Common myeloid progenitor, CD34-positive (primary cell): ENCODE measurements around the gene HSCB.
"Not testable (repeated sequence)": the region's sequence is repeated elsewhere in the genome, so short reads cannot be mapped to it uniquely, and the experiment has no call there.

Experiments used
- CTCF ChIA-PET: fragments of 350-600 bp; sonication (Branson Sonifier 250); formaldehyde crosslinking; loops from one replicate; lab custom pipeline; 2021; ENCODE audit warnings: antibody characterized with exemption; lab: Charles Lee
- POLR2A ChIA-PET: fragments of 350-600 bp; sonication (Branson Sonifier 250); formaldehyde crosslinking; loops from one replicate; lab custom pipeline; 2021; ENCODE audit warnings: antibody characterized with exemption; lab: Charles Lee
- DNase-seq, 3 donors: peaks; one replicate each; pipeline versions ENCODE4 v3.0.0 to v3.0.0-alpha.2; 2013
- H3K27ac ChIP-seq, 2 experiments: 1 replicate in 1 of 2; 2 replicates in 1 of 2; pipeline ENCODE4 v1.7.0; 2013; ENCODE audit warnings: inconsistent platforms in 2 of 2, low read length in 2 of 2, mild to moderate bottlenecking in 2 of 2, low read depth in 1 of 2, moderate library complexity in 1 of 2; ENCODE audit not compliant: severe bottlenecking in 2 of 2, insufficient read depth in 1 of 2, poor library complexity in 1 of 2
- H3K27me3 ChIP-seq, 5 experiments: replicated peaks in 2 of 5; 1 replicate in 3 of 5; 2 replicates in 2 of 5; pipeline versions ENCODE4 v1.6.1 to v1.7.0; 2013; ENCODE audit warnings: low read length in 4 of 5, mild to moderate bottlenecking in 2 of 5, moderate library complexity in 2 of 5, inconsistent platforms in 1 of 5; ENCODE audit not compliant: insufficient read depth in 5 of 5, control insufficient read depth in 4 of 5
- H3K36me3 ChIP-seq, 4 experiments: 1 replicate in 2 of 4; 2 replicates in 2 of 4; pipeline versions ENCODE4 v1.6.1 to v1.7.0; 2013; ENCODE audit warnings: low read length in 3 of 4, control low read depth in 1 of 4, mild to moderate bottlenecking in 1 of 4; ENCODE audit not compliant: control insufficient read depth in 4 of 4, insufficient read depth in 4 of 4
- H3K4me1 ChIP-seq, 4 experiments: 1 replicate in 3 of 4; 2 replicates in 1 of 4; pipeline versions ENCODE4 v1.6.1 to v1.7.1; 2013; ENCODE audit warnings: low read length in 3 of 4, mild to moderate bottlenecking in 3 of 4, control low read depth in 1 of 4, inconsistent platforms in 1 of 4, moderate library complexity in 1 of 4; ENCODE audit not compliant: control insufficient read depth in 4 of 4, insufficient read depth in 4 of 4; ENCODE audit errors: control extremely low read depth in 1 of 4
- H3K4me3 ChIP-seq, 7 experiments: 1 replicate in 4 of 7; 2 replicates in 3 of 7; pipeline versions ENCODE4 v1.5.1 to v1.7.0; 2013; ENCODE audit warnings: mild to moderate bottlenecking in 7 of 7, low read length in 6 of 7, moderate library complexity in 6 of 7, inconsistent platforms in 2 of 7, low read depth in 2 of 7, control low read depth in 1 of 7; ENCODE audit not compliant: insufficient read depth in 4 of 7, control insufficient read depth in 1 of 7; ENCODE audit errors: extremely low read depth in 1 of 7
- H3K9me3 ChIP-seq, 5 experiments: 1 replicate in 4 of 5; 2 replicates in 1 of 5; pipeline versions ENCODE4 v1.6.1 to v1.7.1; 2013; ENCODE audit warnings: low read length in 4 of 5, mild to moderate bottlenecking in 2 of 5, inconsistent platforms in 1 of 5, low read depth in 1 of 5, moderate library complexity in 1 of 5; ENCODE audit not compliant: control insufficient read depth in 4 of 5, insufficient read depth in 2 of 5; ENCODE audit errors: control extremely low read depth in 1 of 5
- WGBS: methylation state at CpG from one replicate; pipeline ENCODE4 v1.1.5; 2013; ENCODE audit not compliant: insufficient coverage; 5-methylcytosine and 5-hydroxymethylcytosine counted together

HSCB gene

DNA sequence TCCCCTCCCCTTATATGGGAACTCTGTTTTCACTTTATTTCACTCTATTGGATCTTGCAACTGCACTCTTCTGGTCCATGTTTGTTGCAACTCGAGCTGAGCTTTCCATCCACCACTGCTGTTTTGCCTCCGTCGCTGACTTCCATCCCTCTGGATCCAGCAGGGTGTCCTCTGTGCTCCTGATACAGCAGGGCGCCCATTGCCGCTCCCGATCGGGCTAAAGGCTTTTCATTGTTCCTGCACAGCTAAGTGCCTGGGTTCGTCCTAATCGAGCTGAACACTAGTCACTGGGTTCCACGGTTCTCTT, 19.6 kb downstream of the HSCB start:
- no peak for DNase-seq
- peaks cover 0 to 4% (median 1%) of the 10 kb centered on the region in 4 experiments for H3K36me3 ChIP-seq
- no peaks in the 10 kb centered on the region for H3K27me3 ChIP-seq
- peaks cover 0 to 7% (median 3%) of the 10 kb centered on the region in 4 experiments for H3K4me1 ChIP-seq
- H3K4me3 ChIP-seq, result no peak overlapping the region
- no peaks in the 10 kb centered on the region for H3K9me3 ChIP-seq
- ChIA-PET POLR2A (no interaction called here), CTCF (interaction anchor here (1.6 kb wide), 1 partner anchor 13 kb away, joined by 3 read pairs; no protein-coding TSS in a partner anchor)
- no peak overlapping the region for H3K27ac ChIP-seq
- WGBS, result 97% methylated on average over 3 of the region's 10 CpGs

DNA sequence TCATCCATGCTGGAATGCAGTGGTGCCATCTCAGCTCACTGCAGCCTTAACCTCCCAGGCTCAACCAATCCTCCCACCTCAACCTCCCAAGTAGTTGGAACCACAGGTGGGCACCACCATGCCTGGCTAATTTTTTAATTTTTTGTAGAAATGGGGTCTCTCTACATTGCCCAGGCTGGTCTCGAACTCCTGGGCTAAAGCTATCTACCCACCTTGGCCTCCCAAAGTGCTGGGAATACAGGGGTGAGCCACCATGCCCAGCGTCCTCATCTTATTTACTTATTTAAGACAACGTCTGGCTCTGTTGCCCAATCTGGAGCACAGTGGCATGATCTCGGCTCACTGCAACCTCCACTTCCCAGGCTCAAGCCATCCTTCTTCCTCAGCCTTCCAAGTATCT, 20.2 kb downstream of the HSCB start:
- H3K36me3 ChIP-seq, H3K9me3 ChIP-seq, POLR2A ChIA-PET, H3K4me3 ChIP-seq, H3K27me3 ChIP-seq, DNase-seq, H3K4me1 ChIP-seq, H3K27ac ChIP-seq: not testable (repeated sequence)
- CTCF ChIA-PET, result interaction anchor here (1.6 kb wide), 1 partner anchor 13 kb away, joined by 3 read pairs; no protein-coding TSS in a partner anchor
- 90% methylated on average over 4 of the region's 4 CpGs for WGBS

DNA sequence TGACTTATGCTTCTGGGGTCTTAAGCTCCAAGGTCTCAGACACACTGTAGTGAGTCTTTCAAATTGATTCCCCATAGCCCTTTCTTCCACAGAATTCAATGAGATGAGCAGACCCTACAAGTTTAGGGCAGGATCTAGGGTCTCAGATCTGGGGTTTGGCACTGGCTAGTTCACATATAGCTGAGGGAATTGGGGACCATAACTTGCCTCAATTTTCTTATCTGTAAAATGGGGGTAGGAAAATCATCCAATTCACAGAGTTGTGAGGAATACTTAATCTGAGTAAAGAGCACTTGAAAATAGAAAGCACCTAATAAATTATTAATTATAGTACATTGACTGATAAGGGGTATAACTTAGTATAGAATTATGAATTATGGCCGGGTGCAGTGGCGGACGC, 24.8 kb downstream of the HSCB start:
- H3K4me1 ChIP-seq, result no peaks in the 10 kb centered on the region
- ChIA-PET CTCF (no interaction called here), POLR2A (no interaction called here)
- H3K27me3 ChIP-seq, result no peaks in the 10 kb centered on the region
- peaks cover 0 to 3% (median 0%) of the 10 kb centered on the region in 5 experiments for H3K9me3 ChIP-seq
- no peak overlapping the region for H3K4me3 ChIP-seq
- no peaks in the 10 kb centered on the region for H3K36me3 ChIP-seq
- no peak overlapping the region for H3K27ac ChIP-seq
- no peak for DNase-seq
- no CpG with 5 or more reads among the region's 3 CpGs for WGBS

DNA sequence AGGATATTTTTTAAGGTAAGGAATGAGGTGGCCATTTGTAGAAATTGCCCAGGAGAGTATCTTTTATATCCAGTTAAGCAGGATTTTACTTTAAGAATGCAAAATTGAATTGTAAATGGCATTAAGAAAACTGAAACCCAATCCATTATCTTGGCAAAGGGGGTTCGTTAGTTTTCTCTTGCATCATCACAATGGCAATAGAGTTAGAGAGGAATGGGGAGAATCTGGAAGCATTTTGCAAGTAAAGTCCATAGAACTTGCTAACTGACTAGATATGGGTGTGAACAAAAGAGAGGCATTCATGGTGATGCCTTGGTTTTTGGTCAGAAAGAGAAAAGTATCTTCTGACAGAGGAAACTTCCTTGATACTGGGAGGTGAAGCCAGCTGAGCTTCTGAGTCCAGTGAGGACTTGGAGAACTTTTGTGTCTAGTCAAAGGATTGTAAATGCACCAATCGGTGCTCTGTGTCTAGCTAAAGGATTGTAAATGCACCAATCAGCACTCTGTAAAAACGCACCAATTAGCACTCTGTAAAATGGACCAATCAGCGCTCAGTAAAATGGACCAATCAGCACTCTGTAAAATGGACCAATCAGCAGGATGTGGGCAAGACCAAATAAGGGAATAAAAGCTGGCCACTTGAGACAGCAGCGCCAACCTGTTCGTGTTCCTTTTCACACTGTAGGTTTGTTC, 27.0 kb downstream of the HSCB start:
- no peak for DNase-seq
- Histone ChIP-seq H3K27me3 (no peaks in the 10 kb centered on the region), H3K9me3 (peaks cover 0 to 3% (median 0%) of the 10 kb centered on the region in 5 experiments), H3K36me3 (no peaks in the 10 kb centered on the region), H3K4me1 (peaks cover 0 to 9% (median 5%) of the 10 kb centered on the region in 4 experiments), H3K27ac (no peak overlapping the region), H3K4me3 (no peak overlapping the region)
- ChIA-PET POLR2A (interaction anchor here (1.5 kb wide), 1 partner anchor 31 kb away, joined by 3 read pairs; no protein-coding TSS in a partner anchor), CTCF (no interaction called here)
- 90% methylated on average over 6 of the region's 6 CpGs for WGBS

DNA sequence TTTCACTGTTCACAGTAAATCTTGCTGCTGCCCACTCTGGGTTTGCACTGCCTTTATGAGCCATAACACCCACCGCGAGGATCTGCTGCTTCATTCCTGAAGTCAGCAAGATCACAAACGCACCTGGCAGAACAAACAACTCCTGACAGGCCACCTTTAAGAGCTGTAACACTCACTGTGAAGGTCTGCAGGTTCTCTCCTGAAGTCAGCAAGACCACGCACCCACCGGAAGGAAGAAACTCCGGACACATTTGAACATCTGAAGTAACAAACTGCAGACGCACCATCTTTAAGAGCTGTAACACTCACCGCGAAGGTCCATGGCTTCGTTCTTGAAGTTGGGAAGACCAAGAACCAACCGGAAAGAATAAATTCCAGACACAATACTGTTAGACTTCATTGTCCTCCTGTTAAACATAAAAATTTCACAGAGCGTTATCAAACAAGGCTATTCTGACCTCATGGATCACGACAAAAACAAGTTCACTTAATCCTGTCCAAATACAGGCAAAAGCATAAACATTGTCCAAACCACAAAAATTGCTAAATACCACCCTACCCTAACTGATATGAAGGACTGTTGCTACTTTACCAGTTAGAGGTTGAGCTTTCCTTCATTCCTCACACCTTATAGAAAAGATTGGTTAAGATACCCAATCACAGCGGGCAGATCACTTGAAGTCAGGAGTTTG, 27.7 kb downstream of the HSCB start:
- CTCF ChIA-PET, result no interaction called here
- peaks cover 0 to 3% (median 0%) of the 10 kb centered on the region in 5 experiments for H3K9me3 ChIP-seq
- peaks cover 0 to 14% (median 11%) of the 10 kb centered on the region in 4 experiments for H3K4me1 ChIP-seq
- DNase-seq, result no peak
- H3K27ac ChIP-seq, result no peak overlapping the region
- H3K4me3 ChIP-seq, result no peak overlapping the region
- H3K27me3 ChIP-seq, result no peaks in the 10 kb centered on the region
- WGBS, result 98% methylated on average over 13 of the region's 14 CpGs
- POLR2A ChIA-PET, result interaction anchor here (1.5 kb wide), 1 partner anchor 30 kb away, joined by 3 read pairs; no protein-coding TSS in a partner anchor
- H3K36me3 ChIP-seq, result peaks cover 0 to 4% (median 0%) of the 10 kb centered on the region in 4 experiments

DNA sequence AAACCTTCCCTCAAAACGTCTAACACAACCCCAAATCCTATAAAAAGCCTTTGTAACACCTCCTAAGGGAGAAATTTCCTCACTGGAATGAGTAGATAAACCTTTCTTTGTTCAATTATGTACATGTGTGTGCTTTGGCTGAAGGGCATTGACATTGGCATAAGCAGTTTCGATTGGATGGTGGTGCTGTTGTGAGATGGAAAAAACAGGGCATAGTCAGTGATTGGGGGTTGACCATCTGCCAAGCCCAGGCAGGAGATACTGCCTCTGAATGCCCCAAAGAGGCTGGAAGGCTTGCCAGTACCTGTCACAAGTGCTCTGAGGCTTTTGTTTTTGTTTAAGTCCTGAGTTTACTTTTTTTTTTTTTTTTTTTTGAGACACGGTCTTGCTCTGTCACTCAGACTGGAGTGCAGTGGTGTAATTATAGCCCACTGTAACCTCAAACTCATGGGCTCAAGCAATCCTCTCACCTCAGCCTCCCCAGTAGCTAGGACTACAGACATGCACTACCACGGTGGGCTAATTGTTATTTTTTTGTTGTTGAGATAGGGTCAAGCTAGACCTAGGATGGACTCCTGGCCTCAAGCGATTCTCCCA, 29.5 kb downstream of the HSCB start:
- ChIA-PET POLR2A (no interaction called here), CTCF (interaction anchor here (2.1 kb wide), 1 partner anchor 13 kb away, joined by 6 read pairs; no protein-coding TSS in a partner anchor)

More for the DNA sequence above, 29.5 kb downstream of the HSCB start:
- no peak for DNase-seq
- WGBS, result 100% methylated on average over 1 of the region's 5 CpGs
- H3K27me3 ChIP-seq, result no peaks in the 10 kb centered on the region
- H3K4me1 ChIP-seq, result peaks cover 0 to 19% (median 12%) of the 10 kb centered on the region in 4 experiments
- H3K9me3 ChIP-seq, result peaks cover 0 to 3% (median 0%) of the 10 kb centered on the region in 5 experiments
- peaks cover 0 to 8% (median 6%) of the 10 kb centered on the region in 4 experiments for H3K36me3 ChIP-seq
- H3K27ac ChIP-seq, result no peak overlapping the region
- H3K4me3 ChIP-seq, result no peak overlapping the region
